GM19238 (cell line): ENCODE results near the gene CGB7.
"Not testable (repeated sequence)": the region's sequence is repeated elsewhere in the genome, so short reads cannot be mapped to it uniquely, and the experiment has no call there.

Source experiments
- DNase-seq: peaks from one replicate; pipeline ENCODE4 v3.0.0; 2011; ENCODE audit warnings: low spot score; ENCODE audit not compliant: insufficient read length

Gene CGB7

DNA sequence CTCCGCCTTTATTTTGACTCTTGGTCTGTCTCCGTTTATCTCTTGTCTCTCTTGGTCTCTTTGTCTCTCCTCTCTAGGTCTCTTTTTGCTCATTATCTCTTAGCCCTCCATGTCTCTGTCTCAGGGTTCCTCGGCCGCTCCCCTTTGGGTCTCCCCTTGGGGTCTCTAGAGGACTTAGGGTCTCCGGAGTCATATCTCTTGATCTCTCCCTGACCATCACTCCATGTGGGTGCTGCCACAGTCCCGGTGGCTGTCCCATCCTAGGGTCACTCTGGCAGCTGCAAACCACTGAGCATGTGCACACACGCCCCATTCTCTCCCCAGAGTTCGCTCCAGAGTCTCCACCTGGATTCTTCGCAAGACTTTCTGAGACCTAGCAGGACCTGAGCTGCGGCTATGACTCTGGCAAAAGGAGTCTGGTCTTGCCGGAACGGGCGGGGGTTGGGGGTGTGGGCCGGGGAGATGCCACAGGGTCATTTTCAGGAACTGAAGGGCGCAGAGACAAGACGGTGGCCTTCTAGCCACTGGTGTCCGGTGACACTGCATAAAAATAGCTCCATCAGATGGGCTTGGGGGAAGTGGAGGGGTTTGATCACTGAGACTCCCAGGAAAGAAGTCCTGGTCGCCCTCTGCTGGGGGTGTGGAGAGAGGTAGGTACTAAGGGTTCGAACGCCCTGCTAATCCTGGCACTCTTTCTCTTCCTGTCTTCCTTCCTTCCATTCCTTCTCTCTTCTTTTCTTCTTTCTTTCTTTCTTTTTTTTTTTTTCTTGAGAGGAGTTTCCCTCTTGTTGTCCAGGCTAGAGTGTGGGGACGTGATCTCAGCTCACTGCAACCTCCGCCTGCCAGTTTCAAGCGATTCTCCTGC lies 16.2 kb upstream of the CGB7 start:
- DNase-seq: no peak

DNA sequence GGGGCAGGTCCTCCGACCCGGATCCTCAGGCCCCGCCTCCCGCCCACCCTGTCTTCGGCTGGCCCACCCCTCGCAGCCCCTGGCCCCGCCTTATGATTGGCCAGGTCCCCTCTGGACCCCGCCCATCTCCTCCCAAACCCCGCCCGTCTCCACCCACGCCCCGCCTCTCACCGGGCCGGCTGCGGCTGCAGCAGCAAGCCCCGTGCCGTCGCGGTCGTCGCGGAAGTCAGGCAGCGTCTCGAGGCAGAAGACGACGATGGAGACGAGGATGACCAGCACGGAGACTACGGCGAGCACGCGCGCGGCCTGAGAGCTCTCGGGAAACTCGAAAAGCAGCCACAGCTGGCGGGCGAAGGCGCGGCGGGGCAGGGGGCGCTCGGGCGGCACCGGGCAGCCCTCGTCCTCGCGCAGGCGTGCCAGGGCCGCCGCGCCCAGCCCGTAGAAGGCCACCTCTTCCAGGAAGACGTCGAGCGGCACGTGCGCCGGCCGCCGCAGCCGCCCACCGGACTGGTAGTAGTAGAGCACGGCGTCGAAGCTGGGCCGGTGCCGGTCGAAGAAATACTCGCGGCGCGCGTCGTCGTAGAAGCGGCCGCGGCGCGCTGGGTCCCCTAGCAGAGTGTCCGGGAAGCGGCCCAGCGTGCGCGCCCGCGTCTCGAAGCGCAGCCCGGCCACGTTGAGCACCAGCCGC lies 14.5 kb upstream of the CGB7 start:
- DNase-seq: no peak

DNA sequence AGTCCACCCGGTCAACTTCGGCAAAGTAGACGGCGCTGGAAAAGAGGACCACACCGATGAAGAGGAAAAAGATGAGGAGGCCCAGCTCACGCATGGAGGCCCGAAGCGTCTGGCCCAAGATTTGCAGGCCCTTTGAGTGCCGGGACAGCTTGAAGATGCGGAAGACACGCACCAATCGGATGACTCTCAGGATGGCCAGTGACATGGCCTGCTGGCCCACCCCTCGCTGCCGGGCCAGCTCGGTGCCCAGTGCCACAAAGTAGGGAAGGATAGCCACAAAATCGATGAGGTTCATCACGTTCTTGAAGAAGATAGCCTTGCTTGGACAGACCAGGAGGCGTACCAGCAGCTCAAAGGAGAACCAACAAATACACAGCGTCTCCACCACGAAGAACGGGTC lies 12.9 kb upstream of the CGB7 start:
- no peak for DNase-seq

DNA sequence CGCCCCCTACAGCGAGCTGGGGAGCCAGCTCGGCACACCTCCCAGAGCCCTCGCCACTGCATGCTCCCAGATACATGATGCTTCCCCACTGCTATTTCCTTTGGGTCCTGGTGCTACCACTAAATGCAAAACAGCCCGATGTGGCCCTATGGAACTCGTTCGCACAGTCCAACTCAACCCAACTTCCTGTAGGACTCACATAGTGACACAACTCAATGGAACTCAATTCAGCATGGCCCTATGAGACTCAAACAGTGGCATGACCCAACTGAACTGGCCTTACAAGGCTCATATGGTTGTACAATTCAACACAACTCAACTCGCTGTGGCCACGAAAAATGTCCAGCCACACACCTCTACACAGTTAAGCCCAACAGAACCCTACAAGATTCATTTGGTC lies 11.5 kb upstream of the CGB7 start:
- DNase-seq: no peak

DNA sequence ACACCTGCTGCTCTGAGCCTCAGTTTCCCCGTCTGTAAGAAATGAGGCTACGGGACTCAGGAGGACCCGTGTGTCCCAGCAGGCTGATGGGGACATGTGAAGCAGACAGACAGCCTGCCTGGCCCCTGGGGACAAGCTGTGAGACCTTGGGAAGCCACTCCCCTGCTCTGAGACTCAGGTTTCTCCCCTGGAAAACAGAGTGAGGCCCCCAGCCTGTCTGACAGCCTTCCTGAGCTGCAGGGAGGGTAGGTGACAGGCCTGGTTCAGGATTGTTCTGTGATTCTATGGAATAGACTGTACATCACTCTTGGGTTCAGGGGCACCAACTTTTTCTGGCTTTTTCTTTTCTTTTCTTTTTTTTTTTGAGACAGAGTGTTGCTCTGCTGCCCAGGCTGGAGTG lies 10.0 kb upstream of the CGB7 start:
- no peak for DNase-seq

DNA sequence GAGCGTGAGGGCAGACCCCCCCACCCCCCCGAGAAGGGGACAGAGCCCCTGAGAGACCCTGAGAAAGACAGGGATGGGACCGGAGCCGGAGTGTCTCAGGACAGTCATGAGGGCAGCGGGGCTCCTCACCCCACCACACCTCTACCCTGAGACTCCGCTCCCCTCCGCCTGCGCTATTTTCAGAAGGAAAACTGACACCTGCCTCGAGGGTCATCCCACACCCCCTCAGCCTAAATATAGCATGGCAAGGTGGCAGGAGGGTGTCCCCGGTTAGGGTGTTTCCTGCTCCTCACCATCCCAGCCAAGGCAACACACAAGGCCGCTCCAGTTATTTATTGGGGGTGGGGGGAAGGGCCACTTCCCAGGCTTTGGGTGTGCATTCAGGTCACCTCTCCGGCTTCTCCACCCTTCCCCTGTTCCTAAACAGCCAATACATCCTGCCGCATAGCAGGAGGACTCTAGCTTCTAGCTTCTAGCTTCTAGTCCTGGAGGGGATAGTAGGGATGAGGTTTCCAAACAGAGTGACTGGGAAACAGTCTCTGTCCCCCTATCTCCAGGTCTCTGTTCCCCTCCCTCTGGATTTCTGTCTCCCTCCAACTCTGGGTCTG lies 8.5 kb upstream of the CGB7 start:
- no peak for DNase-seq

DNA sequence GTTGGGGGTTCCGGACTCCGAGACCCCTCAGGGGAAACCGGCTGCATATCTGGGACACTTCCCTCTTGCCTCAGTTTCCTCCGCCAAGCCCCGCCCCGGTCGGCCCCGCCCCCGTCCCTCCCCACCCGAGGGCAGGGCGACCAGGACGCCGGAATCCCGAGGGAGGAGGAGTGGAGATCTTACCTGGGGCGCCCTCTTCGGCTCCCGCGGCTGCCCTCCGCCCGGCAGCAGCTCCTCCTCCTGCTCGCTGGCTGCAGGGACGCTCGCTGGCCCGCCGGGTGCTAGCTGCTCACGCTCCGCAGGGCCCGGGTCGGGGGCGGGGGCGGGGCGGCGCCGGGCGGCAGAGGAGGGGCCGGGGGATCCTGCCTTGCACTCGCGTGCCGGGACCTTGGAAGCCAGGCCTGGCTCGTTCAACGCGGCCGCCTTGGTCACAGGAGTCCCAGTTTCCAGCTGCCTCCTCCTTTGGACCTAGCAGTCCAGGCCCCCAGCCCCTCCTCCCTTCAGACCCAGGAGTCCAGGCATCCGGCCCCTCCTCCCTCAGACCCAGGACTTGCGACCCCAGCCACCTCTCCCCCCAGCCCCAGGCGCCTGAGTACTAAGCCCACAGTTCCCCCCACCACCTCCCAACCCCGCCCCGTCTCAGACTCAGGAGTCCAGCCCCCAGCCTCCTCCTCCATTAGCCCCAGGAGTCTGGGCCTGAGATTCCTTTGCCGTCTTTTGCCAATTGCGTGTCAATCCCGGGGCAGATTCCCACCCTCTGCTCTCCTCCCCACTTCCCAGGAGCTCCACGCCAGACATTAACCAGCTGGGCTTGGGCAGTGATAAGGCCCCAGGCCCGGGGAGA lies 7.4 kb upstream of the CGB7 start, which contains the start of gene NTF4:
TSS of gene NTF4 (minus strand) at position 51 of the 844 bp plus-strand sequence. CDS start 2,821 bp downstream, outside the sequence.
- DNase-seq: no peak

DNA sequence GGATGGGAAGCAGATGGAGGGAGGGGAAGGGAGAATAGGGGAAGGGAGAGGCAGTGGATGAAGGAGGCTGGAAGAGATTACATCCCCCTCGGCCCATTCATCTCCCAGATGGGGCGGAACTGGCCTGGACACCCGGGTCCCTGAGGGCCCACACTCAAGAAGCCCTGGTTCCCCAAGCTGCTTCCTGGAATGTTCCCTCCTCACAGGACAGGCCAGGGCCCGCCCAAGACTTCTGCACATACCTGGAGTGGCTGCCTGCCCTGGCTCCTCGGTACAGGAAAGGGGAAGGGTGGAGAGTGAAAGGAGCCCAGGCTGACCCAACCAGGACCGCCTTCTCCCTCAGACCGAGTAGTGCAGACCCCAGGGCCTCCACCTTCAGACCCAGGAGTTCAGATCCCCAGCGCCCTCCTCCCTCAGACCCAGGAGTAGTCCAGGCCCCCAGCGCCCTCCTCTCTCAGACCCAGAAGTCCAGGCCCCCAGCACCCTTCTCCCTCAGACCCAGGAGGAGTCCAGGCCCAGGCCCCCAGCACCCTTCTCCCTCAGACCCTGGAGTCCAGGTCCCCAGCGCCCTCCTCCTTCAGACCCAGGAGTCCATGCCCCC lies 6.6 kb upstream of the CGB7 start:
- no peak for DNase-seq

DNA sequence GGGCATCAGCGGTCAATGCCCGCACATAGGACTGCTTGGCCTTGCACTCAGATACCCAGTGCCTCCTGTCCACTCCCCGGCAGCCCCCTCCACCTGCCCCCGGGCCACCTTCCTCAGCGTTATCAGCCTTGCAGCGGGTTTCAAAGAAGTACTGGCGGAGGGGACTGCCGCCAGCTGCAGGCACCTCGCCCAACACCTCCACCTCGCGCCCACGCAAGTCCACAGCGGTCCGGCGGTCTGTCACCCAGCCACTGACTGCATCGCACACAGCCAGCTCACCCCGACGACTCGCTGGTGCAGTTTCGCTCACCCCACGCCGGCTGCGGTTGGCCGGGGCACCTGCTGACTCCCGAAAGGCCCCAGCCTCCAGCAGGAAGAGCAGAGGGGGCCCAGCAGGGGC lies 3.9 kb upstream of the CGB7 start:
- DNase-seq: no peak

DNA sequence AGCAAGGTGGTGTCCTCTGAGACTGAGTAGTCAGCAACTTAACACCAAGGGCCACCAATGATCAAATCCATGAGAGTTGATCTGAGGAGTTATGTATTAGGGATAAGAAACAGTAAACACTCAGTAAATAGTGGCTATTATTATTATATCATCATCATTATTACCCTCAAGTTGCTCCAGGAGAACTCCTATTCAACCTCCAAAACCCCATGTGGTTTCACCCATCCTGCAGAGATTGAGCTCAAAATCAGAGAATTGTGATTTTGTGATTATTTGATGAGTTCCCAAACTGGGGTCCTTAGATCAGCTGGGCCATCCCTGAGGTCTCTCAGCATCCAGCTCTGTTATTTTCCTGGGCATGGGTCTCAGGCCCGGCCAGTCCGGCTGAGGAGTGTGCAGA lies 3.5 kb upstream of the CGB7 start:
- DNase-seq: no peak

DNA sequence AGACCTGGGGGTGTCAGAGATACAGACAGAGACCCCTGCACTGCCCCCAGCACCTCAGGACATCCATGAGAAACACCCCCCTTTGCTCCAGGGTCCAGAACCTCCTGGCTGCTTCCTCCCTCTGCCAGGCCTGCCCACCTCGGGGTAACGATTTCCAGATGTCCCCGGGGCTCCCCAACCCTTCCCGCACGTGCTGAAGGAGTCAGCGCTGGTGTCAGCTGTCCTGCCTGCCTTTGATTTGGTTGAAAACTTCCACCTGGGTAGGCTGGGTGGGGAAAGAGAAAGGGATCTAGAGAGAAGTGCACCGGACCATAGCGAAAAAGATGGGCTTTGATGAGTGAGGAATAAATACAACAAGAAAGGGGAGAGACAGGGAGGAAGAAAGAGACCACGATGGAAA lies 1.5 kb upstream of the CGB7 start:
- no peak for DNase-seq

DNA sequence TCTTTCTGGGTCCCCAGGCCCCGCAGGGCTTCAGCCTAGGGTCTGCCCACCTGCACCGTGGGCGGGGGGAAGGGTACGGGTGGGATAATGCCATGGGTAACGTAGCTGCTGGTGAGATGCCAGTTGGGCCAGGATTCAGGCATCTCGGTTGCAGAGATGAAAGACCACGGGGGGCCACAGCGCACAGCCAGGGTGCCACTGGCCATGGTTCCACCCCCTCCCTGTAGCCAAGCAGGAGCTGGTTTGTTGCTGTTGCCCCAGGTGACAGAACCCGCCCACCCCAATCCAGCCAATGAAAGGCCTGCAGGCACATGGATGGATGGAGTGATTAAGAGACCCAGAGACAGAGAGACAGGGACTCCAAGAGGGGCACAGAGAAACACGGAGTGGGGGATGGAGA lies 1.0 kb upstream of the CGB7 start:
- DNase-seq: no peak

DNA sequence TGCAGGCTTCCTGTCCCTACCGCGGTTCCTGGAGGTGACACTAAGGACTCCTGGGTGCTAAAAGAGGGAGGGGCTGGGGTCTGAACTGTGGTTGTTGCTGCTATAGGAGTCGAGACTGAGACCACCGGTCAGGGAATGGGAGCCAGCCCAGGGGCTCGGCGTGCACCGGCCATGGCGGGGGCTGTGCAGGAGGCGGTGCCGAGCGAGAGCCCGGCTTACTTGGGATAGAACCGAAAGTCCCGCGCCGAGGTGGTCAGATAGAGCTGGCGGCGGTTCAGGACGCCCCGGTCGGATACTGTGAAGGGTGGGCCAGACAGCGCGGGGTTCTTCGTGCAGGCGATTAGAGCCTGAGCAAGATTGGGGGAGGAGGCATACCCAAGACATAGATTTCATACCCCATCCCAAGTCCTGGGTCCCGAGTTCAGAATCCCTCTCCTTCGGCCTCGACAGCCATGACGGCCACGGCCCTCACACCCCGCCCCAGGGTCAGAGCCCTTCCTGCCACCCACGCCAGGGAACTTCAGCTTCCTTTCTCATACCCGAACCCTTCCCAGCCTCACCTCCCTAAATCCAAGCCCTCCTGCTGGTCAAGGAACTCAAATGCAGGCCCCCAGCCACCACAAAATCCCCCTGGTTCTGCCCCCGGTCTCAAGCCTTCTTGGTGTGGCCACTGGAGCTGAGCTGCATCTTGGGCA lies 500 bp downstream of the CGB7 start:
- not testable (repeated sequence) for DNase-seq

DNA sequence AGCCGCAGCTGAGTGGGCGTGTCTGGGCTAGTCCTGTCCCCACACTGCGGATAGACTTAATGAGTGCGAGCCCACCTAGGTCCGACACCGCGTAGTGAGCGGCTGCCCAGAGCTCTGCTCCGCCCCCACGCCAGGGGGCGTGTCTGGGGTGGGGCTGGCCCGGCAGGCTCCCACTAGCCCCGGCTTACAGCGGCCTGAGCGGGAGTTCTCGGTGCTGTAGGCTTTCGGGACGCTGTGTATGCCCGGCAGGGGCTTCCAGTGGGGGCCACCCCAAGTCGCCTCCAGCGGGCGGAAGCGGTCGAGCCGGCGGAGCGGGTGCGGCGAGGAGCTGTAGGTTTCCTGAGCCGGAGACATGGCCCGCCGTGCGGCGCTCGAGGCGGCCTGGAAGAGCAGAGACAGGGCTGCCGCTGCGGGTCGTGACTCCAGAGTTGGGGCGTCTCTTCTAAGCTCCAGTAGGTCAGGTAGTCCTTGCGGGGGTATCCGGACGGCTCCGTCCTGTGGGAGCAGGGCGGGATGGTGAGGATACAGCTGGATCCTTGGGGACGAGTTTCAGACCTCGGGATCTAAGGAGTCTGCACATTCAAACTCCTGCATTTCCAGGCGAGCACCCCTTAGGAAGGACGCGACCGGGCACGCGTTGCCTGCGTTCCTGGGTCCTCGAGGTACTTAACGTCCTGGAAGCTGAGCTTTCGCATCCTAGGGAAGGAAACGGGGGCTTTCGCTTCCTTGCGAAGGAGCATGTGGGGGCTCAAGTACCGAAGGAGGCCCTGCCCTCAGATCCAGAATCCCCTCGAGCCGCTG lies 1.2 kb downstream of the CGB7 start:
- peak; percentile 82 for DNase-seq

DNA sequence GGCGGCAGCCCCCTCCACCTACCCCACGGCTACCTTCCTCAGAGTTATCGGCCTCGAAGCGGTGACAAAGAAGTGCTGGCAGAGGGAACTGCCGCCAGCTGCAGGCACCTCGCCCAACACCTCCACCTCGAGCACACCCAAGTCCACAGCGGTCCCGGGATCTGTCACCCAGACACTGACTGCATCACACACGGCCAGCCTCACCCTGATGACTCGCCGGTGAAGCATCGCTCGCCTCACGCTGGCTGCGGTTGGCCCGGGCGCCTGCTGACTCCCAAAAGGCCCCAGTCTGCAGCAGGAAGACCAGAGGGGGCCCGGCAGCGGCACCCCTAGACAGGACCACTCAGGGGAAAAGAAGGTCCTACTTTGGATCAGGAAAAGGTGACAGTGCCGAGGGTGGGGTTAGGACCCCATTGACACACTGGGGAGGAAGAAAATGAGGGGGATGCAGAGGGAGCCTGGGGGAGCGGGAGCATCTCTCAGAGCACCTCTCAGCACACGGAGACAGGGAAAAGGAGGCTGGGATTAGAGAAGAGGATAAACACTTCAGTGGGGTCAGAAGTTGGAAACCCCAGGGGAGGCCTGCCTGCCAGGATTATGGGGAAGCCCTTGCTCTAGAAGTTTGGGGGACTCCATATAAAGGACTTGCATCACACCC lies 7.0 kb downstream of the CGB7 start:
- DNase-seq: not testable (repeated sequence)

DNA sequence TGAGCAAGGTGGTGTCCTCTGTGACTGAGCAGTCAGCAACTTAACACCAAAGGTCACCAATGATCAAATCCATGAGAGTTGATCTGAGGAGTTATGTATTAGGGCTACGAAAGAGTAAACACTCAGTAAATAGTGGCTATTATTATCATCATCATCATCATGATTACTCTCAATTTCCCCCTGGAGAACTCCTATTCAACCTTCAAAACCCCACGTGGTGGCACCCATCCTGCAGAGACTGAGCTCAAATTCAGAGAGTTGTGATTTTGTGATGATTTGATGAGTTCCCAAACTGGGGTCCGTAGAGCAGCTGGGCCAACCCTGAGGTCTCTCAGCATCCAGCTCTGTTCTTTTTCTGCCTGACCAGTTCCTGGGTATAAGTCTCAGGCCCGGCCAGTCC lies 7.7 kb downstream of the CGB7 start:
- not testable (repeated sequence) for DNase-seq

DNA sequence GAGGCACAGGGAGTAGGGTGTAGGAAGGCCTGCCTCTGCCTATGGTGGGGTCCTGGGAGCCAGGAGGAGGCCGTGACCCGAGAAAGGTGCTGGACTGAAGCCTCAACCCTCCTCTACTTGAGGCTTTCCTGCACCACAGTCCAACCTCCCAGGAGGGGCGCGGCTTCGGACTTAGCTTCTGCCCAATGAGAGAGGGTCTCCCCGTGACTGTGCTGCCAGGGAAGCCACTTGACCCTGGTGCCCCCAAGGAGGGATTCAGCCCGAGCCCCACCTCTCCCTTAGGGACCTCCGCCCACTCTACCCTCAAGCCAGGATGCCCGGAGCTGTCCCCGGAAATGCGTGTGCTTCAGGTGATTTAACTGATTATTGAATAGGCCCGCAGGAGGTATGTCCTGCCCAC lies 8.5 kb downstream of the CGB7 start, which contains the start of gene CGB8:
TSS of gene CGB8 (minus strand) at position 101 of the 400 bp plus-strand sequence. CDS start 372 bp downstream, outside the sequence.
- not testable (repeated sequence) for DNase-seq

DNA sequence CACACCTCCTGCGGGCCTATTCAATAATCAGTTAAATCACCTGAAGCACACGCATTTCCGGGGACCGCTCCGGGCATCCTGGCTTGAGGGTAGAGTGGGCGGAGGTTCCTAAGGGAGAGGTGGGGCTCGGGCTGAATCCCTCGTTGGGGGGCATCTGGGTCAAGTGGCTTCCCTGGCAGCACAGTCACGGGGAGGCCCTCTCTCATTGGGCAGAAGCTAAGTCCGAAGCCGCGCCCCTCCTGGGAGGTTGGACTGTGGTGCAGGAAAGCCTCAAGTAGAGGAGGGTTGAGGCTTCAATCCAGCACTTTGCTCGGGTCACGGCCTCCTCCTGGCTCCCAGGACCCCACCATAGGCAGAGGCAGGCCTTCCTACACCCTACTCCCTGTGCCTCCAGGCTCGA lies 14.0 kb downstream of the CGB7 start, which contains the start of gene CGB5:
TSS of gene CGB5 (plus strand) at position 301 of the 400 bp plus-strand sequence. CDS start 362 bp downstream, outside the sequence.
- DNase-seq: not testable (repeated sequence)

DNA sequence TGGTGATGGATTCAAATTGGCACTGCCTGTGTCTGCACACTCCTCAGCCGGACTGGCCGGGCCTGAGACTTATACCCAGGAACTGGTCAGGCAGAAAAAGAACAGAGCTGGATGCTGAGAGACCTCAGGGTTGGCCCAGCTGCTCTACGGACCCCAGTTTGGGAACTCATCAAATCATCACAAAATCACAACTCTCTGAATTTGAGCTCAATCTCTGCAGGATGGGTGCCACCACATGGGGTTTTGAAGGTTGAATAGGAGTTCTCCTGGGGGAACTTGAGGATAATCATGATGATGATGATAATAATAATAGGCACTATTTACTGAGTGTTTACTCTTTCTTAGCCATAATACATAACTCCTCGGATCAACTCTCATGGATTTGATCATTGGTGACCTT lies 14.9 kb downstream of the CGB7 start:
- DNase-seq: not testable (repeated sequence)
